HepG2 (cell line): ENCODE results near the gene HEXD. TPM values are rescaled to one million over a fixed set of nuclear protein-coding genes. Genes with fewer than 3 reads are reported as not detected.
A peak's percentile ranks its signal among the peaks of the same experiment; 100 is the strongest.

Experiments used
- CHD4 ChIP-seq: fragments of 200-600 bp; sonication (generic); IDR thresholded peaks from 2 replicates; pipeline ENCODE4 v1.7.0; 2017; ENCODE audit warnings: mild to moderate bottlenecking, low read length, borderline replicate concordance
- GFI1 ChIP-seq: sonication (generic); formaldehyde crosslinking; IDR thresholded peaks from 2 replicates; pipeline ENCODE4 v1.5.0; 2020; ENCODE audit warnings: missing genetic modification reagents, mild to moderate bottlenecking, borderline replicate concordance
- HINFP ChIP-seq: sonication (generic); formaldehyde crosslinking; IDR thresholded peaks from 2 replicates; pipeline ENCODE4 v1.4.0; 2020; ENCODE audit warnings: low read depth, mild to moderate bottlenecking, missing genetic modification reagents
- HNF1B ChIP-seq: sonication (generic); formaldehyde crosslinking; IDR thresholded peaks from 2 replicates; pipeline ENCODE4 v1.5.1; 2020; ENCODE audit warnings: mild to moderate bottlenecking, moderate library complexity, missing genetic modification reagents
- HOXA9 ChIP-seq: sonication (generic); formaldehyde crosslinking; IDR thresholded peaks from 2 replicates; pipeline ENCODE4 v1.8.1; 2022; ENCODE audit warnings: missing genetic modification reagents, mild to moderate bottlenecking, moderate library complexity, borderline replicate concordance
- ISX ChIP-seq: sonication (generic); formaldehyde crosslinking; conservative IDR thresholded peaks from 2 replicates; pipeline ENCODE4 v1.5.0; 2020; ENCODE audit warnings: missing genetic modification reagents
- PBX3 ChIP-seq: sonication (generic); formaldehyde crosslinking; IDR thresholded peaks from 2 replicates; pipeline ENCODE4 v1.8.1; 2023; ENCODE audit warnings: missing genetic modification reagents, inconsistent platforms, borderline replicate concordance
- POLR2A ChIP-seq, 2 experiments: IDR thresholded peaks; 2 replicates each; pipeline ENCODE4 v1.6.1; 2011; ENCODE audit warnings: low read depth in 2 of 2, low read length in 2 of 2, mild to moderate bottlenecking in 1 of 2, moderate library complexity in 1 of 2; ENCODE audit not compliant: insufficient read depth in 1 of 2
- RXRA ChIP-seq: sonication (generic); formaldehyde crosslinking; IDR thresholded peaks from 2 replicates; pipeline ENCODE4 v1.5.1; 2020; ENCODE audit warnings: missing genetic modification reagents
- SATB2 ChIP-seq: sonication (generic); formaldehyde crosslinking; IDR thresholded peaks from 2 replicates; pipeline ENCODE4 v1.5.0; 2020; ENCODE audit warnings: missing genetic modification reagents
- TSC22D2 ChIP-seq: sonication (generic); formaldehyde crosslinking; IDR thresholded peaks from 2 replicates; pipeline ENCODE4 v1.5.1; 2020; ENCODE audit warnings: missing genetic modification reagents, mild to moderate bottlenecking, borderline replicate concordance
- ZFP90 ChIP-seq: sonication (generic); formaldehyde crosslinking; IDR thresholded peaks from 2 replicates; pipeline ENCODE4 v1.8.0; 2022; ENCODE audit warnings: missing genetic modification reagents, mild to moderate bottlenecking, inconsistent platforms, borderline replicate concordance
- ZMAT3 ChIP-seq: sonication (generic); formaldehyde crosslinking; conservative IDR thresholded peaks from 2 replicates; pipeline ENCODE4 v1.7.0; 2021; ENCODE audit warnings: missing genetic modification reagents
- ZNF276 ChIP-seq: sonication (generic); formaldehyde crosslinking; IDR thresholded peaks from 2 replicates; pipeline ENCODE4 v1.4.0; 2020; ENCODE audit warnings: mild to moderate bottlenecking, low read depth, missing genetic modification reagents
- ZNF335 ChIP-seq: sonication (generic); formaldehyde crosslinking; IDR thresholded peaks from 2 replicates; pipeline ENCODE4 v1.4.0; 2020; ENCODE audit warnings: missing genetic modification reagents
- ZNF691 ChIP-seq: sonication (generic); formaldehyde crosslinking; IDR thresholded peaks from 2 replicates; pipeline ENCODE4 v1.4.0; 2020; ENCODE audit warnings: missing genetic modification reagents, low read depth, mild to moderate bottlenecking, borderline replicate concordance
- ZNF7 ChIP-seq: IDR thresholded peaks from 2 replicates; pipeline ENCODE4 v1.6.1; 2016; ENCODE audit warnings: missing biosample characterization, missing genetic modification reagents
- ZNF879 ChIP-seq: sonication (generic); formaldehyde crosslinking; IDR thresholded peaks from 2 replicates; pipeline ENCODE4 v1.8.1; 2023; ENCODE audit warnings: missing genetic modification reagents
- ZXDC ChIP-seq: sonication (generic); formaldehyde crosslinking; IDR thresholded peaks from 2 replicates; pipeline ENCODE4 v1.5.0; 2020; ENCODE audit warnings: mild to moderate bottlenecking, missing genetic modification reagents
- polyA plus RNA-seq, 8 experiments: library from polyadenylated mRNA; depleted of rRNA in 3 of 8; stranded (reverse) in 7 of 8; unstranded in 1 of 8; fragments of >200 nt; fragmentation: Illumina TruSeq in 4 of 8; extraction: Trizol in 4 of 8; gene quantifications; 2 replicates each; pipeline versions ENCODE4 v1.2.1 to v1.2.3, GENCODE V29; 2011 to 2016; ENCODE audit warnings: low read depth in 4 of 8, missing spikeins in 1 of 8, mixed read lengths in 1 of 8; ENCODE audit not compliant: insufficient read depth in 1 of 8
- total RNA-seq, 5 experiments: library from RNA; depleted of rRNA; stranded (reverse); fragments of >200 nt; fragmentation: Illumina TruSeq; extraction: Trizol; gene quantifications; 2 replicates each; pipeline ENCODE4 v1.2.3, GENCODE V29; 2016; ENCODE audit warnings: low read depth in 1 of 5

The HEXD gene
- total and polyA plus RNA-seq, 2 of the 13 experiments (the other 11 are each of a cell fraction or from before 2014, with no cell fraction given), result 22.3 to 41.8 TPM

- TF ChIP-seq ZXDC (CRISPR knock-in tag) (peak; percentile 52; the same call in 1 of the 2 replicates), ISX (CRISPR knock-in tag) (0 out of 2 replicates have a peak, but pooled peaks have one; percentile 40), TSC22D2 (CRISPR knock-in tag) (peak; percentile 50; the same call in 1 of the 2 replicates), ZNF879 (CRISPR knock-in tag) (no peak), HNF1B (no peak), CHD4 (no peak), SATB2 (0 out of 2 replicates have a peak, but pooled peaks have one; percentile 24), GFI1 (CRISPR knock-in tag) (no peak), RXRA (CRISPR knock-in tag) (no peak), PBX3 (no peak), HINFP (CRISPR knock-in tag) (peak; percentile 84), ZFP90 (CRISPR knock-in tag) (peak; percentile 49; the same call in 1 of the 2 replicates), POLR2A (IDR thresholded peaks at IDR 0.05; ENCODE audit: insufficient read depth in 1 of 2, low read depth in 2 of 2, low read length in 2 of 2) (peak; percentile 78 to 93), ZNF335 (CRISPR knock-in tag) (no peak; the same call in 1 of the 2 replicates), ZNF276 (CRISPR knock-in tag) (peak; percentile 93), ZNF7 (CRISPR knock-in tag) (no peak), ZNF691 (peak; percentile 95), ZMAT3 (CRISPR knock-in tag) (no peak; the same call in 1 of the 2 replicates), HOXA9 (CRISPR knock-in tag) (no peak; the same call in 1 of the 2 replicates)
Measured at GRCh38 chr17:82450357-82451106, 32.4 kb downstream of the HEXD start, which contains the start of gene CYBC1 (continued).
